ENCODE results near the gene TGFB3.
"Not testable (repeated sequence)": the region's sequence is repeated elsewhere in the genome, so short reads cannot be mapped to it uniquely, and the experiment has no call there.

TGFB3 gene

DNA sequence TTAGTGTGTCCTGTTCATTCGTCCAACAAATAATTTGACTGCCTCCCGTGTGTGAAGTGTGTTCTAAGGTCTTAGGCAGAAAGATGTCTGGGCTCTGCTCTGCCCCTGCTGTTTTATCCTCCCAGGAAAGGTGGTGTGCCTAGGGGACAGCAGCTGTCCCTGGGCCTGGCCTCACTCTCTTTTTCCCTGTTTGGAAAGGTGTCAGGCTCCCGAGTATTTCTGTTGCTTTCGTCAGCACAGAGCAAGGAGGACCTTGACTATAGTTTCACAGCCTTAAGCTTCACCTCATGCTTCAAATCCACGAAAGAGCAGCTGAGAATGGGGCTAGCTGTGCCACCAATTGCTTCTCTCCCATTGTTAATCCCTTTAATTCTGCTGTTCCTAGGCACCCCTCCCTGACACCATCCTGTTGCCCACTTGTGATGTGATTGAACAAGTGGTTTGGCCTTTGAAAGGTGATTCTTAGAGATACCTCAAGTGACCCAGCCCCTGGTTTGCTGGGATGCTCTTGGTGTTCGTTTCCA is 54.2 kb downstream of the TGFB3 start:
- H3K4me3 ChIP-seq (ENCODE audit: low read depth, low read length) = no peak overlapping the region
- H3K4me2 ChIP-seq (ENCODE audit: low read length) = no peak overlapping the region
- TF ChIP-seq, protein P1, sequence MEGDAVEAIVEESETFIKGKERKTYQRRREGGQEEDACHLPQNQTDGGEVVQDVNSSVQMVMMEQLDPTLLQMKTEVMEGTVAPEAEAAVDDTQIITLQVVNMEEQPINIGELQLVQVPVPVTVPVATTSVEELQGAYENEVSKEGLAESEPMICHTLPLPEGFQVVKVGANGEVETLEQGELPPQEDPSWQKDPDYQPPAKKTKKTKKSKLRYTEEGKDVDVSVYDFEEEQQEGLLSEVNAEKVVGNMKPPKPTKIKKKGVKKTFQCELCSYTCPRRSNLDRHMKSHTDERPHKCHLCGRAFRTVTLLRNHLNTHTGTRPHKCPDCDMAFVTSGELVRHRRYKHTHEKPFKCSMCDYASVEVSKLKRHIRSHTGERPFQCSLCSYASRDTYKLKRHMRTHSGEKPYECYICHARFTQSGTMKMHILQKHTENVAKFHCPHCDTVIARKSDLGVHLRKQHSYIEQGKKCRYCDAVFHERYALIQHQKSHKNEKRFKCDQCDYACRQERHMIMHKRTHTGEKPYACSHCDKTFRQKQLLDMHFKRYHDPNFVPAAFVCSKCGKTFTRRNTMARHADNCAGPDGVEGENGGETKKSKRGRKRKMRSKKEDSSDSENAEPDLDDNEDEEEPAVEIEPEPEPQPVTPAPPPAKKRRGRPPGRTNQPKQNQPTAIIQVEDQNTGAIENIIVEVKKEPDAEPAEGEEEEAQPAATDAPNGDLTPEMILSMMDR (IDR thresholded peaks at IDR 0.05) = no peak
- H3K9ac ChIP-seq = no peak overlapping the region
- H2AFZ ChIP-seq = no peak overlapping the region
- no peaks in the 10 kb centered on the region for H3K27me3 ChIP-seq (ENCODE audit: control insufficient read depth, insufficient read depth, low read length)
- H3K27ac ChIP-seq = no peak overlapping the region
- H3K79me2 ChIP-seq = no peaks in the 10 kb centered on the region
- H3K4me1 ChIP-seq = no peaks in the 10 kb centered on the region
- no peaks in the 10 kb centered on the region for H3K9me3 ChIP-seq (ENCODE audit: control insufficient read depth, low read length)
- no peaks in the 10 kb centered on the region for H3K36me3 ChIP-seq (ENCODE audit: control insufficient read depth, insufficient read depth, low read length)

GRCh38 chr14:75926431-75927115 is 55.2 kb downstream of the TGFB3 start:
- Histone ChIP-seq H3K79me2 (no peaks in the 10 kb centered on the region), H3K9me3 (ENCODE audit: control insufficient read depth, low read length) (no peaks in the 10 kb centered on the region), H3K27me3 (ENCODE audit: control insufficient read depth, insufficient read depth, low read length) (no peaks in the 10 kb centered on the region), H3K36me3 (ENCODE audit: control insufficient read depth, insufficient read depth, low read length) (no peaks in the 10 kb centered on the region), H3K27ac (no peak overlapping the region), H3K4me3 (ENCODE audit: low read depth, low read length) (no peak overlapping the region), H3K4me2 (ENCODE audit: low read length) (no peak overlapping the region), H3K4me1 (no peaks in the 10 kb centered on the region), H2AFZ (no peak overlapping the region), H3K9ac (no peak overlapping the region)
- TF ChIP-seq, protein P1 (IDR thresholded peaks at IDR 0.05) = no peak

- not testable (repeated sequence) for H3K4me1 ChIP-seq; H2AFZ ChIP-seq; H3K4me2 ChIP-seq (ENCODE audit: low read length); H3K27ac ChIP-seq; H3K36me3 ChIP-seq (ENCODE audit: control insufficient read depth, insufficient read depth, low read length); H3K9me3 ChIP-seq (ENCODE audit: control insufficient read depth, low read length); H3K9ac ChIP-seq; H3K27me3 ChIP-seq (ENCODE audit: control insufficient read depth, insufficient read depth, low read length); H3K79me2 ChIP-seq; H3K4me3 ChIP-seq (ENCODE audit: low read depth, low read length)
Observed at GRCh38 chr14:75925141-75925840, 56.5 kb downstream of the TGFB3 start.

- H3K9ac ChIP-seq = not testable (repeated sequence)
Observed at GRCh38 chr14:75920421-75920820, 61.4 kb downstream of the TGFB3 start.

DNA sequence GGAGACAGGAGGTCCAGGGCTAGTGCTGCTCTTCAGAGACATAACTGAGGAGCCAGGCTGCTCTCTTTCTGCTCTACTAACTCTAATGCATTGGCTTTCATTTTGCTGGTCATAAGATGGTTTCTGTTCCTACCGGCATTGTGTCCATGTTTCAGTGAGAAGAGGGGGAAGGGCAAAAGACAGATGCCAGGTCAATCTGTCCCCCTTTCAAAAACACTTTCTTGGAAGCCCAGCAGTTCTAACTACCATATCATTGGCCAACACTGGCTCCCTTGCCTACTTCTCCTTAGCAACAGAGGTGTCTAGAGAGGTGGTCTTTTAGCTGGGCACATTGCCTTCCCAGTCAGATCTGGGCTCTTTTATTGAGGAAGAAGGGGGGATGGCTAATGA is 63.9 kb downstream of the TGFB3 start:
- no peak overlapping the region for H3K9ac ChIP-seq
- H3K9me3 ChIP-seq (ENCODE audit: control insufficient read depth, low read length) = no peaks in the 10 kb centered on the region
- no peak overlapping the region for H3K4me3 ChIP-seq (ENCODE audit: low read depth, low read length)
- H3K27me3 ChIP-seq (ENCODE audit: control insufficient read depth, insufficient read depth, low read length) = no peaks in the 10 kb centered on the region
- peaks cover 4% of the 10 kb centered on the region for H3K79me2 ChIP-seq
- H2AFZ ChIP-seq = no peak overlapping the region
- H3K4me1 ChIP-seq = peaks cover 4% of the 10 kb centered on the region
- H3K4me2 ChIP-seq (ENCODE audit: low read length) = no peak overlapping the region
- no peak overlapping the region for H3K27ac ChIP-seq
- TF ChIP-seq, protein P1 (IDR thresholded peaks at IDR 0.05) = no peak
- H3K36me3 ChIP-seq (ENCODE audit: control insufficient read depth, insufficient read depth, low read length) = no peaks in the 10 kb centered on the region

More at GRCh38 chr14:75920421-75920820, 61.4 kb downstream of the TGFB3 start:
- H3K9me3 ChIP-seq (ENCODE audit: control insufficient read depth, low read length); H3K4me3 ChIP-seq (ENCODE audit: low read depth, low read length); H3K36me3 ChIP-seq (ENCODE audit: control insufficient read depth, insufficient read depth, low read length); H3K4me1 ChIP-seq; H3K27me3 ChIP-seq (ENCODE audit: control insufficient read depth, insufficient read depth, low read length); H3K4me2 ChIP-seq (ENCODE audit: low read length); H2AFZ ChIP-seq; H3K79me2 ChIP-seq; H3K27ac ChIP-seq: not testable (repeated sequence)
